Pons (tissue), 1 donor: ENCODE measurements around the gene BAIAP3.
"Not testable (repeated sequence)": the region's sequence is repeated elsewhere in the genome, so short reads cannot be mapped to it uniquely, and the experiment has no call there.

Source experiments
- DNase-seq: peaks from one replicate; pipeline ENCODE4 v3.0.0-alpha.2; 2016; ENCODE audit warnings: low spot score

Gene BAIAP3

GRCh38 chr16:1333149-1333812 lies at the start of gene BAIAP3:
Gene BAIAP3 (plus strand): TSS chr16:1333645. CDS start chr16:1338550, 4,905 bp downstream.
- no peak for DNase-seq

GRCh38 chr16:1283996-1284616 lies 49.3 kb upstream of the BAIAP3 start:
- no peak for DNase-seq

- no peak for DNase-seq
These were observed 47.6 kb upstream of the BAIAP3 start for GRCh38 chr16:1285669-1286512.

- no peak for DNase-seq
These were observed 46.8 kb upstream of the BAIAP3 start for GRCh38 chr16:1286513-1287094.

GRCh38 chr16:1287982-1288670 lies 45.3 kb upstream of the BAIAP3 start:
- no peak for DNase-seq

- DNase-seq, result no peak
These were observed 44.5 kb upstream of the BAIAP3 start for GRCh38 chr16:1288813-1289476.

GRCh38 chr16:1289477-1289866 lies 44.0 kb upstream of the BAIAP3 start:
- DNase-seq, result no peak

GRCh38 chr16:1290063-1290501 lies 43.4 kb upstream of the BAIAP3 start:
- no peak for DNase-seq

- no peak for DNase-seq
These were observed 42.4 kb upstream of the BAIAP3 start for GRCh38 chr16:1290860-1291575.

GRCh38 chr16:1291576-1291974 lies 41.9 kb upstream of the BAIAP3 start:
- no peak for DNase-seq

- not testable (repeated sequence) for DNase-seq
These were observed 41.2 kb upstream of the BAIAP3 start for GRCh38 chr16:1292208-1292607.

- not testable (repeated sequence) for DNase-seq
These were observed 40.6 kb upstream of the BAIAP3 start for GRCh38 chr16:1292808-1293207.

GRCh38 chr16:1293921-1294656 lies 39.4 kb upstream of the BAIAP3 start:
- DNase-seq, result no peak

GRCh38 chr16:1295465-1295864 lies 38.0 kb upstream of the BAIAP3 start:
- DNase-seq, result no peak

GRCh38 chr16:1296688-1297017 lies 36.8 kb upstream of the BAIAP3 start:
- not testable (repeated sequence) for DNase-seq

GRCh38 chr16:1297018-1297696 lies 36.3 kb upstream of the BAIAP3 start:
- DNase-seq, result no peak

GRCh38 chr16:1298406-1298805 lies 35.0 kb upstream of the BAIAP3 start:
- no peak for DNase-seq

GRCh38 chr16:1299012-1299867 lies 34.2 kb upstream of the BAIAP3 start:
- no peak for DNase-seq

- no peak for DNase-seq
These were observed 33.6 kb upstream of the BAIAP3 start for GRCh38 chr16:1299868-1300203.
